WERI-Rb-1 (cell line): ENCODE results near the gene TLR9.

Source experiments
- DNase-seq: peaks from one replicate; pipeline ENCODE4 v3.0.0-alpha.2; 2020
- H3K27ac ChIP-seq: fragments of 250-450 bp; sonication (Bioruptor Pico); 2 replicates; pipeline ENCODE4 v1.5.1; 2020; ENCODE audit warnings: mild to moderate bottlenecking, moderate library complexity
- H3K27me3 ChIP-seq: fragments of 250-450 bp; sonication (Bioruptor Pico); 2 replicates; pipeline ENCODE4 v1.5.1; 2021; ENCODE audit warnings: mild to moderate bottlenecking, low read depth, moderate library complexity; ENCODE audit not compliant: insufficient read depth, severe bottlenecking
- H3K36me3 ChIP-seq: fragments of 250-450 bp; sonication (Bioruptor Pico); 2 replicates; pipeline ENCODE4 v1.5.1; 2020; ENCODE audit warnings: mild to moderate bottlenecking, moderate library complexity
- H3K4me3 ChIP-seq: 2 replicates; pipeline ENCODE4 v1.5.1; 2011; ENCODE audit warnings: low read depth, mild to moderate bottlenecking, control low read depth, low read length
- H3K9me3 ChIP-seq: fragments of 250-450 bp; sonication (Bioruptor Pico); 2 replicates; pipeline ENCODE4 v1.5.1; 2021; ENCODE audit warnings: mild to moderate bottlenecking, moderate library complexity; ENCODE audit not compliant: severe bottlenecking
- TF ChIP-seq, protein P1 (sequence below): IDR thresholded peaks from 2 replicates; pipeline ENCODE4 v1.5.1; 2011; ENCODE audit warnings: low read depth, mild to moderate bottlenecking, control low read depth, inconsistent platforms, low read length

TLR9 gene

GRCh38 chr3:52249683-52250082 is 24.2 kb upstream of the TLR9 start:
- TF ChIP-seq, protein P1, sequence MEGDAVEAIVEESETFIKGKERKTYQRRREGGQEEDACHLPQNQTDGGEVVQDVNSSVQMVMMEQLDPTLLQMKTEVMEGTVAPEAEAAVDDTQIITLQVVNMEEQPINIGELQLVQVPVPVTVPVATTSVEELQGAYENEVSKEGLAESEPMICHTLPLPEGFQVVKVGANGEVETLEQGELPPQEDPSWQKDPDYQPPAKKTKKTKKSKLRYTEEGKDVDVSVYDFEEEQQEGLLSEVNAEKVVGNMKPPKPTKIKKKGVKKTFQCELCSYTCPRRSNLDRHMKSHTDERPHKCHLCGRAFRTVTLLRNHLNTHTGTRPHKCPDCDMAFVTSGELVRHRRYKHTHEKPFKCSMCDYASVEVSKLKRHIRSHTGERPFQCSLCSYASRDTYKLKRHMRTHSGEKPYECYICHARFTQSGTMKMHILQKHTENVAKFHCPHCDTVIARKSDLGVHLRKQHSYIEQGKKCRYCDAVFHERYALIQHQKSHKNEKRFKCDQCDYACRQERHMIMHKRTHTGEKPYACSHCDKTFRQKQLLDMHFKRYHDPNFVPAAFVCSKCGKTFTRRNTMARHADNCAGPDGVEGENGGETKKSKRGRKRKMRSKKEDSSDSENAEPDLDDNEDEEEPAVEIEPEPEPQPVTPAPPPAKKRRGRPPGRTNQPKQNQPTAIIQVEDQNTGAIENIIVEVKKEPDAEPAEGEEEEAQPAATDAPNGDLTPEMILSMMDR: no peak
- no peaks in the 10 kb centered on the region for H3K9me3 ChIP-seq
- no peak for DNase-seq
- peaks cover 9% of the 10 kb centered on the region for H3K36me3 ChIP-seq
- no peak overlapping the region for H3K27ac ChIP-seq
- H3K27me3 ChIP-seq: no peaks in the 10 kb centered on the region
- no peak overlapping the region for H3K4me3 ChIP-seq

GRCh38 chr3:52248816-52249547 is 23.5 kb upstream of the TLR9 start:
- no peak overlapping the region for H3K27ac ChIP-seq
- H3K27me3 ChIP-seq: no peaks in the 10 kb centered on the region
- DNase-seq: no peak
- TF ChIP-seq, protein P1: no peak
- no peak overlapping the region for H3K4me3 ChIP-seq
- H3K9me3 ChIP-seq: no peaks in the 10 kb centered on the region
- peaks cover 9% of the 10 kb centered on the region for H3K36me3 ChIP-seq

- Histone ChIP-seq H3K27ac (no peak overlapping the region), H3K9me3 (no peaks in the 10 kb centered on the region)
These were observed 22.7 kb upstream of the TLR9 start for GRCh38 chr3:52248165-52248541.

DNA sequence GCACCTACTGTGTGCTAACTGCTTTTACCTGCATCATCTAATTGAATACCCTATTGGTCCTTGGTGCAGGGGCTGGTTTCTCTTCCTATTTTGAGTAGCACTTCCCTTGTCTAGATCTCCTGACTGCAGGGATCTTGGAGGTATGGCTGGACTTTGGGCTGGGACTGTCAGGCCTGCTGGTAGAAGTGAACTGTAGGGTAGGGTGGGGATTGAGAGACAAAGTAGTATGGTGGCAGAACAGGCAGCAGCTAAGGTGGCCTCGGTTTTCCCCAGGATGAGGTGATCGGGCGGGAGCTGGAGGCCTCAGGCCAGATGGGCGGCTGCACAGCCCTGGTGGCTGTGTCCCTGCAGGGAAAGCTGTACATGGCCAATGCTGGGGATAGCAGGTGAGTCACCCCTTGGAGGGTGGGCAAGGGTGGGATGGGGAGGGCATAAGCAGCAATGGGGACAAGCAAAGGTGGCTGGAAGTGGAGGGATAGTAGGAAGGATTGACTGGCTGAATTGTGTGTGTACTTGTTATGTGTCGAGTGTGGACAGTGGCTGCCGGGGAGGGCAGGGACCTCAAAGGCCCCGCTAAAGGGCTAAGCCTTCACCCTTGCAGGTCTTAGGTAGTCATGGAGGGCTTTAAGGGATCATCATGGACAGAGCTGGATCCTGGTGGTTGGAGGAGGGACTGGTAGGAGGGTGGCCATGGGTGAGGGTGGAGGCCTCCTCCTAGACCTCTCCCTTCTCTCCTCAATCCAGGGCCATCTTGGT is 22.1 kb upstream of the TLR9 start:
- H3K9me3 ChIP-seq: no peaks in the 10 kb centered on the region
- H3K27me3 ChIP-seq: no peaks in the 10 kb centered on the region
- no peak overlapping the region for H3K4me3 ChIP-seq
- TF ChIP-seq, protein P1: no peak
- no peak overlapping the region for H3K27ac ChIP-seq
- H3K36me3 ChIP-seq: peaks cover 5% of the 10 kb centered on the region
- DNase-seq: no peak

More at GRCh38 chr3:52248165-52248541, 22.7 kb upstream of the TLR9 start:
- DNase-seq: no peak
- Histone ChIP-seq H3K36me3 (peaks cover 5% of the 10 kb centered on the region), H3K4me3 (no peak overlapping the region), H3K27me3 (no peaks in the 10 kb centered on the region)
- TF ChIP-seq, protein P1: no peak

- TF ChIP-seq, protein P1: no peak
- Histone ChIP-seq H3K36me3 (no peaks in the 10 kb centered on the region), H3K9me3 (no peaks in the 10 kb centered on the region), H3K27ac (no peak overlapping the region), H3K27me3 (no peaks in the 10 kb centered on the region), H3K4me3 (no peak overlapping the region)
- no peak for DNase-seq
These were observed 21.4 kb upstream of the TLR9 start for GRCh38 chr3:52246728-52247408.
